ENCODE measurements around the gene LCLAT1.

The LCLAT1 gene

GRCh38 chr2:30527411-30527810, 80.4 kb downstream of the LCLAT1 start:
- DNase-seq: no peak

GRCh38 chr2:30527859-30528258, 80.8 kb downstream of the LCLAT1 start:
- DNase-seq: no peak

- no peak for DNase-seq
Measured at GRCh38 chr2:30530346-30530745, 83.3 kb downstream of the LCLAT1 start.

- DNase-seq: no peak
Measured at GRCh38 chr2:30541680-30542079, 94.6 kb downstream of the LCLAT1 start.

GRCh38 chr2:30545875-30546274, 98.8 kb downstream of the LCLAT1 start:
- DNase-seq: no peak

- DNase-seq: no peak
Measured at GRCh38 chr2:30548386-30548785, 101.3 kb downstream of the LCLAT1 start.

- no peak for DNase-seq
Measured at GRCh38 chr2:30549096-30549495, 102.0 kb downstream of the LCLAT1 start.

- DNase-seq: no peak
Measured at GRCh38 chr2:30559544-30560275, 112.7 kb downstream of the LCLAT1 start.

- no peak for DNase-seq
Measured at GRCh38 chr2:30561349-30561748, 114.3 kb downstream of the LCLAT1 start.

- no peak for DNase-seq
Measured at GRCh38 chr2:30565851-30566358, 118.9 kb downstream of the LCLAT1 start.

- no peak for DNase-seq
Measured at GRCh38 chr2:30566631-30567030, 119.6 kb downstream of the LCLAT1 start.

- DNase-seq: no peak
Measured at GRCh38 chr2:30567317-30567716, 120.3 kb downstream of the LCLAT1 start.

GRCh38 chr2:30569946-30570345, 122.9 kb downstream of the LCLAT1 start:
- DNase-seq: no peak

GRCh38 chr2:30577151-30577550, 130.1 kb downstream of the LCLAT1 start:
- DNase-seq: no peak

- DNase-seq: no peak
Measured at GRCh38 chr2:30580391-30580790, 133.3 kb downstream of the LCLAT1 start.

- no peak for DNase-seq
Measured at GRCh38 chr2:30582521-30582920, 135.5 kb downstream of the LCLAT1 start.

GRCh38 chr2:30583204-30583749, 136.2 kb downstream of the LCLAT1 start:
- DNase-seq: no peak

GRCh38 chr2:30584116-30584515, 137.1 kb downstream of the LCLAT1 start:
- DNase-seq: no peak

GRCh38 chr2:30588994-30589393, 141.9 kb downstream of the LCLAT1 start:
- DNase-seq: no peak

- no peak for DNase-seq
Measured at GRCh38 chr2:30590407-30590806, 143.4 kb downstream of the LCLAT1 start.

GRCh38 chr2:30591186-30591585, 144.1 kb downstream of the LCLAT1 start:
- DNase-seq: no peak

- no peak for DNase-seq
Measured at GRCh38 chr2:30601375-30601774, 154.3 kb downstream of the LCLAT1 start.

GRCh38 chr2:30605197-30605596, 158.2 kb downstream of the LCLAT1 start:
- DNase-seq: no peak

GRCh38 chr2:30608643-30609042, 161.6 kb downstream of the LCLAT1 start:
- DNase-seq: no peak

GRCh38 chr2:30611583-30611982, 164.5 kb downstream of the LCLAT1 start:
- no peak for DNase-seq

Measured in effector CD8-positive, alpha-beta T cell (primary cell).